Keratinocyte (primary cell): ENCODE results near the gene IRF4. TPM values are rescaled to one million over a fixed set of nuclear protein-coding genes. Genes with fewer than 3 reads are reported as not detected.

Experiments
- DNase-seq: peaks from one replicate; pipeline ENCODE4 v3.0.0-alpha.2; 2011; ENCODE audit warnings: low read depth, missing footprints, low spot score
- FAIRE-seq: peaks from 2 replicates; lab custom pipeline; 2011; peaks lifted over from hg19 to GRCh38; lab: Jason Lieb, UNC
- H2AFZ ChIP-seq: 2 replicates; pipeline ENCODE4 v1.6.0; 2012; ENCODE audit warnings: low read length, control low read depth, inconsistent platforms; ENCODE audit not compliant: control insufficient read depth
- H3K27ac ChIP-seq: 2 replicates; pipeline ENCODE4 v1.5.1; 2011; ENCODE audit warnings: low read length; ENCODE audit not compliant: control insufficient read depth, insufficient read depth
- H3K27me3 ChIP-seq: 3 replicates; pipeline ENCODE4 v1.6.0; 2011; ENCODE audit warnings: low read length; ENCODE audit not compliant: control insufficient read depth, insufficient read depth; ENCODE audit errors: extremely low read depth
- H3K36me3 ChIP-seq, 2 experiments: 2 replicates in 1 of 2; 3 replicates in 1 of 2; pipeline ENCODE4 v1.5.1; 2011; ENCODE audit warnings: low read length in 2 of 2, mild to moderate bottlenecking in 1 of 2; ENCODE audit not compliant: control insufficient read depth in 2 of 2, insufficient read depth in 2 of 2; ENCODE audit errors: extremely low read depth in 1 of 2
- H3K4me1 ChIP-seq: 3 replicates; pipeline ENCODE4 v1.5.1; 2011; ENCODE audit warnings: low read length; ENCODE audit not compliant: control insufficient read depth, insufficient read depth; ENCODE audit errors: extremely low read depth
- H3K4me2 ChIP-seq: 3 replicates; pipeline ENCODE4 v1.6.0; 2011; ENCODE audit warnings: low read depth, low read length; ENCODE audit not compliant: control insufficient read depth, insufficient read depth; ENCODE audit errors: extremely low read depth
- H3K4me3 ChIP-seq, 3 experiments: fragments of 200-600 bp in 1 of 3; sonication (generic) in 1 of 3; 2 replicates in 2 of 3; 3 replicates in 1 of 3; pipeline ENCODE4 v1.5.1; 2011 to 2016; ENCODE audit warnings: low read length in 3 of 3, mild to moderate bottlenecking in 3 of 3, control low read depth in 2 of 3, inconsistent platforms in 1 of 3, low read depth in 1 of 3, mixed read lengths in 1 of 3, mixed run types in 1 of 3, moderate library complexity in 1 of 3; ENCODE audit not compliant: control insufficient read depth in 2 of 3, insufficient read depth in 2 of 3; ENCODE audit errors: extremely low read depth in 1 of 3
- H3K79me2 ChIP-seq: 2 replicates; pipeline ENCODE4 v1.6.0; 2012; ENCODE audit warnings: low read length; ENCODE audit not compliant: control insufficient read depth, insufficient read depth
- H3K9ac ChIP-seq: 3 replicates; pipeline ENCODE4 v1.6.0; 2011; ENCODE audit warnings: low read length; ENCODE audit not compliant: control insufficient read depth, insufficient read depth; ENCODE audit errors: extremely low read depth
- H3K9me1 ChIP-seq: 3 replicates; pipeline ENCODE4 v1.6.0; 2011; ENCODE audit warnings: low read length; ENCODE audit not compliant: control insufficient read depth, insufficient read depth; ENCODE audit errors: extremely low read depth
- H3K9me3 ChIP-seq: 2 replicates; pipeline ENCODE4 v1.5.1; 2012; ENCODE audit warnings: low read depth, low read length; ENCODE audit not compliant: control insufficient read depth
- H4K20me1 ChIP-seq: 3 replicates; pipeline ENCODE4 v1.6.0; 2011; ENCODE audit warnings: low read length; ENCODE audit not compliant: control insufficient read depth, insufficient read depth; ENCODE audit errors: extremely low read depth
- EZH2 ChIP-seq: IDR thresholded peaks from one replicate; pipeline ENCODE4 v1.6.1; 2012; ENCODE audit warnings: inconsistent platforms, mild to moderate bottlenecking, low read length, moderate library complexity
- dilution Hi-C: fragments of 300-500 bp; cut with MboI; formaldehyde crosslinking; loops from one replicate; pipeline ENCODE4 v1.7.0; 2020; ENCODE audit warnings: low sequenced_read_pairs; ENCODE audit not compliant: extremely low pct_ligation_motif_present
- polyA plus RNA-seq, 5 experiments: library from polyadenylated mRNA; depleted of rRNA in 3 of 5; stranded (reverse) in 3 of 5; stranded (forward) in 1 of 5; unstranded in 1 of 5; fragments of >200 nt; gene quantifications; 1 replicate in 1 of 5; 2 replicates in 3 of 5; 3 replicates in 1 of 5; pipeline versions ENCODE4 v1.2.1 to v1.2.3, GENCODE V29; 2011 to 2012; ENCODE audit warnings: missing spikeins in 2 of 5, low read depth in 1 of 5, low replicate concordance in 1 of 5
- TF ChIP-seq, protein P1 (sequence below), 3 experiments: IDR thresholded peaks in 1 of 3; conservative IDR thresholded peaks in 1 of 3; optimal IDR thresholded peaks in 1 of 3; 2 replicates in 2 of 3; 3 replicates in 1 of 3; pipeline versions ENCODE3 to v1.5.1; 2011; ENCODE audit warnings: low read length in 3 of 3, mild to moderate bottlenecking in 3 of 3, moderate library complexity in 2 of 3, control low read depth in 1 of 3, inconsistent platforms in 1 of 3; ENCODE audit not compliant: insufficient read depth in 2 of 3; ENCODE audit errors: extremely low read depth in 1 of 3

IRF4 gene
- polyA plus RNA-seq, 1 donor (not counting 4 experiments of a cell fraction or from before 2014, with no cell fraction given): 0.12 TPM

- no peaks in the 10 kb centered on the region for H3K9me1 ChIP-seq
- FAIRE-seq (no peak), DNase-seq (no peak)
- H3K4me2 ChIP-seq: no peak overlapping the region
- no peaks in the 10 kb centered on the region for H3K4me1 ChIP-seq
- H3K27ac ChIP-seq: no peak overlapping the region
- no peaks in the 10 kb centered on the region for H3K36me3 ChIP-seq
- H3K9me3 ChIP-seq: no peaks in the 10 kb centered on the region
- H3K27me3 ChIP-seq: no peaks in the 10 kb centered on the region
- H3K79me2 ChIP-seq: no peaks in the 10 kb centered on the region
- no peak overlapping the region for H2AFZ ChIP-seq
- no peaks in the 10 kb centered on the region for H4K20me1 ChIP-seq
- dilution Hi-C loops: no loop called here
- H3K4me3 ChIP-seq: no peak overlapping the region
- no peak for TF ChIP-seq EZH2
- TF ChIP-seq, protein P1, sequence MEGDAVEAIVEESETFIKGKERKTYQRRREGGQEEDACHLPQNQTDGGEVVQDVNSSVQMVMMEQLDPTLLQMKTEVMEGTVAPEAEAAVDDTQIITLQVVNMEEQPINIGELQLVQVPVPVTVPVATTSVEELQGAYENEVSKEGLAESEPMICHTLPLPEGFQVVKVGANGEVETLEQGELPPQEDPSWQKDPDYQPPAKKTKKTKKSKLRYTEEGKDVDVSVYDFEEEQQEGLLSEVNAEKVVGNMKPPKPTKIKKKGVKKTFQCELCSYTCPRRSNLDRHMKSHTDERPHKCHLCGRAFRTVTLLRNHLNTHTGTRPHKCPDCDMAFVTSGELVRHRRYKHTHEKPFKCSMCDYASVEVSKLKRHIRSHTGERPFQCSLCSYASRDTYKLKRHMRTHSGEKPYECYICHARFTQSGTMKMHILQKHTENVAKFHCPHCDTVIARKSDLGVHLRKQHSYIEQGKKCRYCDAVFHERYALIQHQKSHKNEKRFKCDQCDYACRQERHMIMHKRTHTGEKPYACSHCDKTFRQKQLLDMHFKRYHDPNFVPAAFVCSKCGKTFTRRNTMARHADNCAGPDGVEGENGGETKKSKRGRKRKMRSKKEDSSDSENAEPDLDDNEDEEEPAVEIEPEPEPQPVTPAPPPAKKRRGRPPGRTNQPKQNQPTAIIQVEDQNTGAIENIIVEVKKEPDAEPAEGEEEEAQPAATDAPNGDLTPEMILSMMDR (optimal IDR thresholded peaks at IDR 0.05 in 1 of 3, IDR thresholded peaks at IDR 0.05 in 1 of 3, conservative IDR thresholded peaks at IDR 0.05 in 1 of 3; ENCODE audit: extremely low read depth in 1 of 3, insufficient read depth in 2 of 3, low read length in 3 of 3): no peak
- no peak overlapping the region for H3K9ac ChIP-seq
Measured at GRCh38 chr6:443621-444159, 52.1 kb downstream of the IRF4 start.

DNA sequence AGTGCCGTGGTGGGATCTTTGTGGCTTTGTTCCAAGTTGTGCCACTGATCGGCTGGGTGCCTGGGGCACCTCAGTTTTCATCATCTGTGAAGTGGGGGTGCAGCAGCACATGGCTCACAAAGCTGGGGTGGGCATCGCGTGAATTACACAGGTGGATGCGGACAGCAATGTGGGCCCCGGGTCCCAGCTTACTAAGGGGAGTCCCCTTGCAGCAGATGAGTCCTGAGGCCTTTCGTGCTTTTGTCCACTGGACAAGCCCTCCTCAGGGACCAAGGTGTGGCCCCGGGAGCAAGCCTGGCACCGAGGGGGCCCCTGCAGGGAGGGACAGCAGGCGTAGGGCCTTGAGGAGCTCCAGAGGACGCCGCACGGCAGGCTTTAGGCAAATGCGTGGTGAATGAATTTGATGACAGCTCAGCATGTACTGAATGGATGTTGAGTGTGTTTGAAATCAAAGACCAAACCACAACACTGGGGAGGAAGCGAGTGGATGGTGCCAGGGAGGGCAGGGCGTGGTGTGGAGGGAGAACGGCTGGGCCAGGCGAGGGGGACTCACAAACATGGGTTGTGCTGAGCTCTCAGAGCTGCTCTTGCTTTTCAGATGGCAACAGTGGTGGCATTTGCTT is 53.2 kb downstream of the IRF4 start:
- dilution Hi-C loops: no loop called here
- Histone ChIP-seq H3K27me3 (no peaks in the 10 kb centered on the region), H3K4me1 (no peaks in the 10 kb centered on the region), H2AFZ (no peak overlapping the region), H4K20me1 (no peaks in the 10 kb centered on the region), H3K9me1 (no peaks in the 10 kb centered on the region), H3K36me3 (no peaks in the 10 kb centered on the region), H3K79me2 (no peaks in the 10 kb centered on the region), H3K4me2 (no peak overlapping the region), H3K9me3 (no peaks in the 10 kb centered on the region), H3K9ac (no peak overlapping the region), H3K27ac (no peak overlapping the region), H3K4me3 (no peak overlapping the region)
- FAIRE-seq (no peak), DNase-seq (no peak)
- TF ChIP-seq EZH2: no peak
- TF ChIP-seq, protein P1 (optimal IDR thresholded peaks at IDR 0.05 in 1 of 3, IDR thresholded peaks at IDR 0.05 in 1 of 3, conservative IDR thresholded peaks at IDR 0.05 in 1 of 3; ENCODE audit: extremely low read depth in 1 of 3, insufficient read depth in 2 of 3, low read length in 3 of 3): no peak
